Vagina (tissue), 2 donors: Measurements from ENCODE around the gene ITGBL1. TPM values are rescaled to one million over a fixed set of nuclear protein-coding genes. Genes with fewer than 3 reads are reported as not detected.
A peak's percentile ranks its signal among the peaks of the same experiment; 100 is the strongest.

Experiments
- DNase-seq, 2 donors: peaks; one replicate each; pipeline ENCODE4 v3.0.0-alpha.2; 2017; ENCODE audit errors: extremely low spot score in 2 of 2
- H3K27ac ChIP-seq: fragments of 200-600 bp; sonication (generic); one replicate; pipeline ENCODE4 v1.5.1; 2019
- H3K27me3 ChIP-seq: fragments of 200-600 bp; sonication (generic); one replicate; pipeline ENCODE4 v1.5.1; 2019
- H3K36me3 ChIP-seq, 2 donors: fragments of 200-600 bp; sonication (generic); one replicate each; pipeline ENCODE4 v1.5.1; 2017 to 2019
- H3K4me1 ChIP-seq: fragments of 200-600 bp; sonication (generic); one replicate; pipeline ENCODE4 v1.5.1; 2019
- H3K4me3 ChIP-seq, 2 donors: fragments of 200-600 bp; sonication (generic); 1 replicate in 1 of 2; 2 replicates in 1 of 2; pipeline ENCODE4 v1.5.1; 2016 to 2019
- H3K9me3 ChIP-seq: fragments of 200-600 bp; sonication (generic); one replicate; pipeline ENCODE4 v1.5.1; 2019
- POLR2A ChIP-seq, 2 donors: fragments of 450-650 bp; IDR thresholded peaks; one replicate each; pipeline ENCODE4 v1.6.1; 2017; ENCODE audit warnings: antibody characterized with exemption in 2 of 2, mild to moderate bottlenecking in 2 of 2, moderate library complexity in 2 of 2
- POLR2AphosphoS5 ChIP-seq, 2 donors: sonication (generic); formaldehyde crosslinking; IDR thresholded peaks; one replicate each; pipeline ENCODE4 v1.9.0; 2017; ENCODE audit warnings: antibody characterized with exemption in 2 of 2, mild to moderate bottlenecking in 2 of 2, low read depth in 1 of 2; ENCODE audit not compliant: insufficient read depth in 1 of 2
- intact Hi-C: fragments of 100-400 bp; cut with DNase I; formaldehyde crosslinking; loops from one replicate; pipeline ENCODE4 v1.15.1; 2023
- total RNA-seq: library from RNA; depleted of rRNA; stranded (reverse); fragments of >200 nt; gene quantifications from one replicate; pipeline ENCODE4 v1.2.3, GENCODE V29; 2016
- TF ChIP-seq, protein P1 (sequence below), 3 experiments: fragments of 450-650 bp in 2 of 3; fragments of 200-600 bp in 1 of 3; sonication (generic) in 1 of 3; IDR thresholded peaks; one replicate each; pipeline ENCODE4 v1.5.1; 2017 to 2019; ENCODE audit warnings: antibody characterized with exemption in 3 of 3, mild to moderate bottlenecking in 2 of 3, moderate library complexity in 2 of 3

The ITGBL1 gene
- total RNA-seq, 1 donor from 2014 or later, result 6.4 TPM

- no peak for TF ChIP-seq POLR2A (IDR thresholded peaks at IDR 0.05)
- TF ChIP-seq, protein P1, sequence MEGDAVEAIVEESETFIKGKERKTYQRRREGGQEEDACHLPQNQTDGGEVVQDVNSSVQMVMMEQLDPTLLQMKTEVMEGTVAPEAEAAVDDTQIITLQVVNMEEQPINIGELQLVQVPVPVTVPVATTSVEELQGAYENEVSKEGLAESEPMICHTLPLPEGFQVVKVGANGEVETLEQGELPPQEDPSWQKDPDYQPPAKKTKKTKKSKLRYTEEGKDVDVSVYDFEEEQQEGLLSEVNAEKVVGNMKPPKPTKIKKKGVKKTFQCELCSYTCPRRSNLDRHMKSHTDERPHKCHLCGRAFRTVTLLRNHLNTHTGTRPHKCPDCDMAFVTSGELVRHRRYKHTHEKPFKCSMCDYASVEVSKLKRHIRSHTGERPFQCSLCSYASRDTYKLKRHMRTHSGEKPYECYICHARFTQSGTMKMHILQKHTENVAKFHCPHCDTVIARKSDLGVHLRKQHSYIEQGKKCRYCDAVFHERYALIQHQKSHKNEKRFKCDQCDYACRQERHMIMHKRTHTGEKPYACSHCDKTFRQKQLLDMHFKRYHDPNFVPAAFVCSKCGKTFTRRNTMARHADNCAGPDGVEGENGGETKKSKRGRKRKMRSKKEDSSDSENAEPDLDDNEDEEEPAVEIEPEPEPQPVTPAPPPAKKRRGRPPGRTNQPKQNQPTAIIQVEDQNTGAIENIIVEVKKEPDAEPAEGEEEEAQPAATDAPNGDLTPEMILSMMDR (IDR thresholded peaks at IDR 0.05), result peak in 1 of 3 experiments; percentile 31
- Histone ChIP-seq H3K4me3 (no peak overlapping the region), H3K4me1 (no peaks in the 10 kb centered on the region), H3K9me3 (no peaks in the 10 kb centered on the region), H3K27me3 (no peaks in the 10 kb centered on the region), H3K36me3 (no peaks in the 10 kb centered on the region), H3K27ac (no peak overlapping the region)
- intact Hi-C loops, result loop anchor here (10.0 kb wide), 1 partner anchor 243 kb away; no protein-coding TSS in a partner anchor
- DNase-seq, result no peak
Observed at GRCh38 chr13:101757446-101758039, 305.1 kb downstream of the ITGBL1 start.

DNA sequence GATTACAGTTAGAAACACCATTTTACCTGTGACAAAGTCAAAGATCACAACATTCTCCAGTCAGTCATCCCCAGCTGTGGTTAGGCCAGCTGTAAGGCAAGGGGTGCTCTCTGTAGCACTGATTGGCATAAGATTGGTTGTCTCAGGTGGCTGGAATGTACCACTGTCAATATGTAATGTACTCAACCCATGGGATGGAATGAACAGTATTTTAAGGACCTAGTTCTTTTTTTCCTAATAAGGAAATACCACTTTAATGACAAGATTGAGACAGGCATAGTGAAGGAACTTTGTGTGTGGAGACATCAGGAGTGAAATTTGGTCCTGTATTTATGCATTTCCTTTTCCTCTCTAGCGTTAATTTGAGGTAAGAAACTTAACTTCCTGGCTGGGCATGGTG, 310.7 kb downstream of the ITGBL1 start:
- H3K27me3 ChIP-seq, result no peaks in the 10 kb centered on the region
- no peak overlapping the region for H3K27ac ChIP-seq
- DNase-seq, result no peak
- intact Hi-C loops, result no loop called here
- TF ChIP-seq POLR2AphosphoS5 (IDR thresholded peaks at IDR 0.05; ENCODE audit: insufficient read depth in 1 of 2, low read depth in 1 of 2) (no peak), POLR2A (IDR thresholded peaks at IDR 0.05) (no peak)
- TF ChIP-seq, protein P1 (IDR thresholded peaks at IDR 0.05), result no peak
- no peak overlapping the region for H3K4me3 ChIP-seq
- H3K4me1 ChIP-seq, result no peaks in the 10 kb centered on the region
- no peaks in the 10 kb centered on the region for H3K36me3 ChIP-seq
- no peaks in the 10 kb centered on the region for H3K9me3 ChIP-seq

Other genes starting within 250 kb of the ITGBL1 start
- 1.7 TPM for gene NALCN, start 36.2 kb upstream of the ITGBL1 start, total RNA-seq